Tibial nerve (tissue), 4 donors: ENCODE measurements around the gene CASP4.

Experiments
- EP300 ChIP-seq, 2 donors: sonication (generic); formaldehyde crosslinking; IDR thresholded peaks; one replicate each; pipeline ENCODE4 v1.6.1; 2017; ENCODE audit warnings: antibody characterized with exemption in 2 of 2, mild to moderate bottlenecking in 1 of 2
- POLR2A ChIP-seq, 2 donors: fragments of 450-650 bp; IDR thresholded peaks; one replicate each; pipeline ENCODE4 v1.6.1; 2017; ENCODE audit warnings: antibody characterized with exemption in 2 of 2, mild to moderate bottlenecking in 2 of 2, moderate library complexity in 2 of 2
- TF ChIP-seq, protein P1 (sequence below), 5 experiments: fragments of 200-600 bp in 3 of 5; fragments of 450-650 bp in 2 of 5; sonication (generic) in 3 of 5; IDR thresholded peaks; one replicate each; pipeline ENCODE4 v1.5.1; 2016 to 2019; ENCODE audit warnings: antibody characterized with exemption in 5 of 5, mild to moderate bottlenecking in 3 of 5, moderate library complexity in 2 of 5

DNA sequence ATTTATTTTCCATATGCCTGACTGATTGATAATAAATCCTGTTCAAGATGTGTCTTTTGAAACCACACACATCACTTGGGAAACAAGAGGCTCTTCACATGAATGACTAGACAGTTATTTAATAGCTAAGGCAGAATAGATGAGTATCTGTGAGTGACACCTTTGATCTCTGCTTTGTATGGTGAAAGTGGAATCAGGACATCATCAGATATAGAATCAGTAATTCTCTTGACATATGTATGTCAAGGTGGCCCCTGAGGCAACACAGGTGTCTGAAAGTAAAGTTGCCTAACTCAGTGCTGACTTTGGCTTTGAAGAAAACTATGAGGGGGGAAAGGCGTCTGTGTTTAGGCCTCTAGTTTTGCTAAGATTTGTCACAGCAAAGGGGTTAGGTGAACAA is 11.5 kb upstream of the CASP4 start:
- TF ChIP-seq, protein P1, sequence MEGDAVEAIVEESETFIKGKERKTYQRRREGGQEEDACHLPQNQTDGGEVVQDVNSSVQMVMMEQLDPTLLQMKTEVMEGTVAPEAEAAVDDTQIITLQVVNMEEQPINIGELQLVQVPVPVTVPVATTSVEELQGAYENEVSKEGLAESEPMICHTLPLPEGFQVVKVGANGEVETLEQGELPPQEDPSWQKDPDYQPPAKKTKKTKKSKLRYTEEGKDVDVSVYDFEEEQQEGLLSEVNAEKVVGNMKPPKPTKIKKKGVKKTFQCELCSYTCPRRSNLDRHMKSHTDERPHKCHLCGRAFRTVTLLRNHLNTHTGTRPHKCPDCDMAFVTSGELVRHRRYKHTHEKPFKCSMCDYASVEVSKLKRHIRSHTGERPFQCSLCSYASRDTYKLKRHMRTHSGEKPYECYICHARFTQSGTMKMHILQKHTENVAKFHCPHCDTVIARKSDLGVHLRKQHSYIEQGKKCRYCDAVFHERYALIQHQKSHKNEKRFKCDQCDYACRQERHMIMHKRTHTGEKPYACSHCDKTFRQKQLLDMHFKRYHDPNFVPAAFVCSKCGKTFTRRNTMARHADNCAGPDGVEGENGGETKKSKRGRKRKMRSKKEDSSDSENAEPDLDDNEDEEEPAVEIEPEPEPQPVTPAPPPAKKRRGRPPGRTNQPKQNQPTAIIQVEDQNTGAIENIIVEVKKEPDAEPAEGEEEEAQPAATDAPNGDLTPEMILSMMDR (IDR thresholded peaks at IDR 0.05) = no peak
- TF ChIP-seq POLR2A (IDR thresholded peaks at IDR 0.05) = no peak
- TF ChIP-seq EP300 (IDR thresholded peaks at IDR 0.05) = no peak
